ENCODE results near the gene FBN1. TPM values are rescaled to one million over a fixed set of nuclear protein-coding genes. Genes with fewer than 3 reads are reported as not detected.

Gene FBN1
- total and polyA plus RNA-seq, 2 of the 13 experiments (the other 11 are each of a cell fraction or from before 2014, with no cell fraction given): 1.5 to 3.0 TPM

- CTCF ChIA-PET (ENCODE audit: low intra/inter-chr PET ratio, low total read pairs): no interaction called here
- in situ Hi-C loops (cut with HindIII; ENCODE audit: extremely low pct_ligation_motif_present, low pct_unique_long_range_greater_than_20kb) (no loop called here), intact Hi-C loops (cut with micrococcal nuclease; ENCODE audit: unreplicated experiment) (no loop called here)
- no peak for TF ChIP-seq RCOR2 (CRISPR knock-in tag; IDR thresholded peaks at IDR 0.05)
- TF ChIP-seq ZNF710 (CRISPR knock-in tag; IDR thresholded peaks at IDR 0.05; ENCODE audit: borderline replicate concordance): no peak
- TF ChIP-seq SNAPC2 (CRISPR knock-in tag; IDR thresholded peaks at IDR 0.05): no peak
- TF ChIP-seq ZNF562 (CRISPR knock-in tag; IDR thresholded peaks at IDR 0.05; ENCODE audit: borderline replicate concordance): no peak
- no peak for TF ChIP-seq SP4 (CRISPR knock-in tag; IDR thresholded peaks at IDR 0.05)
- TF ChIP-seq PLRG1 (conservative IDR thresholded peaks at IDR 0.05): no peak
- no peak for TF ChIP-seq NFE2 (CRISPR knock-in tag; IDR thresholded peaks at IDR 0.05)
- no peak for TF ChIP-seq ZNF589 (CRISPR knock-in tag; conservative IDR thresholded peaks at IDR 0.05)
- TF ChIP-seq ZSCAN5A (CRISPR knock-in tag; IDR thresholded peaks at IDR 0.05; ENCODE audit: borderline replicate concordance): no peak
- no peak for TF ChIP-seq CBX1 (IDR thresholded peaks at IDR 0.05; ENCODE audit: low read depth)
- no peak for TF ChIP-seq SRSF1 (optimal IDR thresholded peaks at IDR 0.05; ENCODE audit: low read depth, low read length)
- TF ChIP-seq ZNF276 (CRISPR knock-in tag; IDR thresholded peaks at IDR 0.05; ENCODE audit: low read depth): no peak
- TF ChIP-seq FOXO1 (CRISPR knock-in tag; IDR thresholded peaks at IDR 0.05): no peak
- TF ChIP-seq ARID5B (CRISPR knock-in tag; IDR thresholded peaks at IDR 0.05): no peak
- TF ChIP-seq KDM1A (CRISPR knock-in tag; IDR thresholded peaks at IDR 0.05): no peak
- TF ChIP-seq ZSCAN9 (CRISPR knock-in tag; IDR thresholded peaks at IDR 0.05; ENCODE audit: borderline replicate concordance): no peak
- no peak for TF ChIP-seq KDM5A (IDR thresholded peaks at IDR 0.05; ENCODE audit: borderline replicate concordance, low read length)
- Histone ChIP-seq H3K27ac (ENCODE audit: extremely low read length, insufficient read depth, low read length) (no peak overlapping the region), H2AFZ (ENCODE audit: low read length) (no peak overlapping the region), H3K9ac (ENCODE audit: insufficient read depth, low read depth, low read length) (no peak overlapping the region), H3K4me3 (replicated peaks in 1 of 3; ENCODE audit: insufficient read depth in 1 of 3, low read depth in 2 of 3, low read length in 3 of 3) (no peak overlapping the region), H3K4me1 (ENCODE audit: insufficient read depth, low read length) (no peaks in the 10 kb centered on the region), H3K9me3 (ENCODE audit: low read length) (no peaks in the 10 kb centered on the region), H4K20me1 (ENCODE audit: insufficient read depth, low read length) (no peaks in the 10 kb centered on the region), H3K27me3 (ENCODE audit: control insufficient read depth in 1 of 2, insufficient read depth in 2 of 2, low read length in 2 of 2) (peaks cover 0 to 3% of the 10 kb centered on the region in 2 experiments; a peak in 1 of 5 replicates), H3K79me2 (ENCODE audit: insufficient read depth, low read length) (no peaks in the 10 kb centered on the region), H3K36me3 (replicated peaks in 1 of 2; ENCODE audit: control insufficient read depth in 1 of 2, insufficient read depth in 2 of 2, low read length in 2 of 2) (no peaks in the 10 kb centered on the region), H3K4me2 (ENCODE audit: low read depth, low read length) (no peak overlapping the region)
- no peak for FAIRE-seq
- BruUV-seq (replicated peaks): no TSS peak
- no peak for DNase-seq (ENCODE audit: low spot score)
- POLR2A ChIA-PET: interaction anchor here (0.6 kb wide), 1 partner anchor 64 kb away, joined by 4 read pairs; no protein-coding TSS in a partner anchor
- ATAC-seq: no peak
- WGBS (ENCODE audit: low lambda C conversion rate): 83% methylated on average over 2 of the region's 2 CpGs
Observed at GRCh38 chr15:48634893-48635292, 10.6 kb downstream of the FBN1 start.
